GM12878 (cell line): ENCODE measurements around the gene MFAP2.

Source experiments
- CBFB ChIP-seq: IDR thresholded peaks from 2 replicates; pipeline ENCODE4 v1.6.1; 2016; ENCODE audit warnings: antibody characterized with exemption, low read depth
- CHD4 ChIP-seq: fragments of 200-600 bp; sonication (generic); IDR thresholded peaks from 2 replicates; pipeline ENCODE4 v1.6.1; 2016; ENCODE audit warnings: mild to moderate bottlenecking
- POLR2A ChIP-seq: IDR thresholded peaks from 2 replicates; pipeline ENCODE4 v1.6.1; 2011; ENCODE audit warnings: low read depth, mild to moderate bottlenecking, low read length
- RAD21 ChIP-seq: IDR thresholded peaks from 2 replicates; pipeline ENCODE4 v1.6.1; 2011; ENCODE audit warnings: mild to moderate bottlenecking, low read depth, low read length, moderate library complexity; ENCODE audit not compliant: insufficient read depth
- SMC3 ChIP-seq: IDR thresholded peaks from 2 replicates; pipeline ENCODE4 v1.6.1; 2011; ENCODE audit warnings: low read length, improper control_type of control experiment, borderline replicate concordance
- TCF3 ChIP-seq: IDR thresholded peaks from 2 replicates; pipeline ENCODE4 v1.6.1; 2012; ENCODE audit warnings: low read depth, mild to moderate bottlenecking, low read length, borderline replicate concordance; ENCODE audit not compliant: insufficient read depth
- TF ChIP-seq, protein P1 (sequence below), 3 experiments: IDR thresholded peaks in 2 of 3; conservative IDR thresholded peaks in 1 of 3; 2 replicates each; pipeline ENCODE4 v1.5.1; 2011; ENCODE audit warnings: low read depth in 3 of 3, low read length in 3 of 3, mild to moderate bottlenecking in 3 of 3, control low read depth in 2 of 3, moderate library complexity in 2 of 3, inconsistent platforms in 1 of 3, mixed read lengths in 1 of 3; ENCODE audit not compliant: control insufficient read depth in 2 of 3, insufficient read depth in 1 of 3; ENCODE audit errors: extremely low read depth in 1 of 3

DNA sequence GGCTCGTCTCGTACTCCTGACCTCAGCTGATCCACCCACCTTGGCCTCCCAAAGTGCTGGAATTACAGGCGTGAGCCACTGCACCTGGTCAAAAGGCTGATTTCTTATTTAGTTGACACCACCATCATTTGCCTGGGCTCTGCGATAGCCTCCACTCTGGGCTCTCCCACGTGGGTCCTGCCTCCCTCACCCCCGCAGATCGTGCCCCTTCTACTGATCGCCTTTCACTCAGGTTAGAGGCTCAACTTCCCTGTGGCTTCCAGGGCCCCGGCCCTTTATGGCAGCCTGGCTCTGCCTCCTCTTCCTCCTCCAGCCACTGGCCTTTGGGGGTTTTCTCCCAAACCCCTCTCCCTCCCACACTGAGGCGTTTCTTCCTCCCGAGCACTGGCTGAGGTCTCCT, 2.5 kb upstream of the MFAP2 start:
- no peak for TF ChIP-seq POLR2A
- TF ChIP-seq TCF3: no peak
- no peak for TF ChIP-seq SMC3
- TF ChIP-seq, protein P1, sequence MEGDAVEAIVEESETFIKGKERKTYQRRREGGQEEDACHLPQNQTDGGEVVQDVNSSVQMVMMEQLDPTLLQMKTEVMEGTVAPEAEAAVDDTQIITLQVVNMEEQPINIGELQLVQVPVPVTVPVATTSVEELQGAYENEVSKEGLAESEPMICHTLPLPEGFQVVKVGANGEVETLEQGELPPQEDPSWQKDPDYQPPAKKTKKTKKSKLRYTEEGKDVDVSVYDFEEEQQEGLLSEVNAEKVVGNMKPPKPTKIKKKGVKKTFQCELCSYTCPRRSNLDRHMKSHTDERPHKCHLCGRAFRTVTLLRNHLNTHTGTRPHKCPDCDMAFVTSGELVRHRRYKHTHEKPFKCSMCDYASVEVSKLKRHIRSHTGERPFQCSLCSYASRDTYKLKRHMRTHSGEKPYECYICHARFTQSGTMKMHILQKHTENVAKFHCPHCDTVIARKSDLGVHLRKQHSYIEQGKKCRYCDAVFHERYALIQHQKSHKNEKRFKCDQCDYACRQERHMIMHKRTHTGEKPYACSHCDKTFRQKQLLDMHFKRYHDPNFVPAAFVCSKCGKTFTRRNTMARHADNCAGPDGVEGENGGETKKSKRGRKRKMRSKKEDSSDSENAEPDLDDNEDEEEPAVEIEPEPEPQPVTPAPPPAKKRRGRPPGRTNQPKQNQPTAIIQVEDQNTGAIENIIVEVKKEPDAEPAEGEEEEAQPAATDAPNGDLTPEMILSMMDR (IDR thresholded peaks at IDR 0.05 in 2 of 3, conservative IDR thresholded peaks at IDR 0.05 in 1 of 3; ENCODE audit: control insufficient read depth in 2 of 3, extremely low read depth in 1 of 3, insufficient read depth in 1 of 3, low read depth in 3 of 3, low read length in 3 of 3): no peak
- no peak for TF ChIP-seq CHD4
- no peak for TF ChIP-seq CBFB
- no peak for TF ChIP-seq RAD21
